ENCODE measurements around the gene GJB3.
"Not testable (repeated sequence)": the region's sequence is repeated elsewhere in the genome, so short reads cannot be mapped to it uniquely, and the experiment has no call there.

The GJB3 gene

DNA sequence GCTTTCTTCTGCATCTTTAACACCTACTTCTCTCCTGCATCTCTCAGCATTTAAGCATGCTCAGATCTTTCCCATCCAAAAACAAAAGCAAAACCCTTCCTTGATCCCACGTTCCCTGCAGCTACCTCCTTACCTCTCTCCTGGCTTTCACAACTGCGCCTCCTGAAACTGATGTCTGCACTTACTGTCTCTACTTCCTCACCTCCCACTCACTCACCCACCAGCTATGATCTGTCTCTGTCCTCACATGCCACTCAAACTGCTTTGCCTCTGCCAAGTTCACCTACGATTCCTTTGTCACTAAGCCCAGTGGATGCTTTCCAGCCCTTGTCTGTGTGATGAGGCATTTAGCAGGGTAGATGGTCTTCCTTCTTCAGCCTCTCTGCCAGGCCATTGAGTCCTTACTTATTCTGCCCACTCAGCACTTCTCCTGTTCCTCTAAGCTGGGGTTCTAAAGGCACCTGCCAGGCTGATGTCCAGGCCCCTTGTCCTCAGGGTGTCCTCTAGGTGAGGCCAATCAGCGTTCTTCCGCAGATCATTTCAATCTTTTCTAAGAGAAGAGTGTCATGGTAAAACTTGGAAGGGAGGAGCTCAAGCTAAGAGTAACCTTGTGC, 10.0 kb upstream of the GJB3 start:
- no peak for TF ChIP-seq CTCF (IDR thresholded peaks at IDR 0.05)
- peaks cover 0 to 3% of the 10 kb centered on the region in 2 donors for H3K27me3 ChIP-seq
- H3K4me3 ChIP-seq = no peak overlapping the region
- H3K4me1 ChIP-seq = no peaks in the 10 kb centered on the region
- no peaks in the 10 kb centered on the region for H3K9me3 ChIP-seq
- no peak overlapping the region for H3K27ac ChIP-seq
- no peak for DNase-seq
- H3K36me3 ChIP-seq = no peaks in the 10 kb centered on the region
- intact Hi-C loops (cut with DNase I; ENCODE audit: low total_unique reads) = loop anchor here (5.0 kb wide), 1 partner anchor 1746 kb away; no protein-coding TSS in a partner anchor

DNA sequence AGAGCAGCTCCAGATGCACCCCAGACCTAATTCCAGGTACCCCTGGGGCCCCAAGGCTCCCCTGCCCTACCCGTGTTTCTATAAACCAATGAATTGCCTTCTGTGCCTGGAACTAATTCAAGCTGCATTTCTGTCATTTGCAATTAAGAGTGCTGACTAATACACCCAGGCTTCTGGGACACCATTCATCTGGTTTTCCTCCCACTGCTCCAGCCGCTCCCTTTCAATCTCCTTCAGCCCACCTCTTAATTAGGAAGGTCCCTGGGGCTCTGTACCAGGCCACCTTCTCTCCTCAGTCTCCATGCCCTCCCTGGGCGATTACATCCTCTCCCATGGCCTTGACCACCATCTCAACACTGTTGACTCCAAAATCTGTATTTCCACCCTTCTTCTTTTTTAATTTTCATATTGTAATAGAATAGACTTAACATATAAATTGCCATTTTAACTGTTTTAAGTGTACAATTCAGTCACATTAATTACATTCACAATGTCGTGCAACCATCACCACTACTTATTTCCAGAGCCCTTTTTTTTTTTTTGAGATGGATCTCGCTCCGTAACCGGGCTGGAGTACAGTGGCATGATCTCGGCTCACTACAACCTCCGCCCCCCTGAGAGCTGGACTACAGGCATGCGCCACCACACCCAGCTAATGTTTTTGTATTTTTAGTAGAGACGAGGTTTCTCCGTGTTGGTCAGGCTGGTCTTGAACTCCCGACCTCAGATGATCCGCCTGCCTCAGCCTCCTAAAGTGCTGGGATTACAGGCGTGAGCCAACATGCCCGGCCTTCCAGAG, 9.2 kb upstream of the GJB3 start:
- Histone ChIP-seq H3K27me3 (peaks cover 0 to 5% of the 10 kb centered on the region in 2 donors), H3K27ac (no peak overlapping the region), H3K4me1 (no peaks in the 10 kb centered on the region), H3K4me3 (no peak overlapping the region), H3K9me3 (no peaks in the 10 kb centered on the region), H3K36me3 (no peaks in the 10 kb centered on the region)
- no peak for DNase-seq
- intact Hi-C loops (cut with DNase I; ENCODE audit: low total_unique reads) = loop anchor here (5.0 kb wide), 1 partner anchor 1746 kb away; no protein-coding TSS in a partner anchor
- TF ChIP-seq CTCF (IDR thresholded peaks at IDR 0.05) = no peak

GRCh38 chr1:34773114-34773513, 7.9 kb upstream of the GJB3 start:
- H3K9me3 ChIP-seq, H3K4me3 ChIP-seq, H3K36me3 ChIP-seq, H3K4me1 ChIP-seq, H3K27ac ChIP-seq, DNase-seq: not testable (repeated sequence)
- peaks cover 0 to 15% of the 10 kb centered on the region in 2 donors for H3K27me3 ChIP-seq
- intact Hi-C loops (cut with DNase I; ENCODE audit: low total_unique reads) = loop anchor here (5.0 kb wide), 1 partner anchor 1744 kb away; no protein-coding TSS in a partner anchor

DNA sequence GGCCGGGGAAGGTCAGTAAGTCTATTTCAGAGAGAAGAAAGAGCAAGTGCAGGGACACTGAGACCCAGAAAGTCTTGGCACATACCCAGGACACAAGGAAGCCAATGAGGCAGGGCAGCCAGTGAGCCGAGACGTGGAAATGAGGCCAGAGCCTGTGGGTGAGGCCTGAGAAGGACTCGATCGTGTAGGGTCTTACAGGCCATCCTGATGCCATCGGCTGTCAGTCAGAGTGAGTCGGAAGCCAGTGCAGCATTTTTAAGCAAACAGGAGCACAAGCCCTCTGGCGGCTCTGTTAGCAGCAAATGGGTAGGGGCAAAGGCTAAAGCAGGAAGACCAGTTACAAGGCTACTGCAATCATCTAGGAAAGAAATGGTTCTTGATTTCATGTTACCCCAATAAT, 6.1 kb upstream of the GJB3 start:
- Histone ChIP-seq H3K4me1 (no peaks in the 10 kb centered on the region), H3K27ac (no peak overlapping the region), H3K4me3 (no peak overlapping the region), H3K27me3 (peaks cover 0 to 17% of the 10 kb centered on the region in 2 donors), H3K36me3 (no peaks in the 10 kb centered on the region), H3K9me3 (no peaks in the 10 kb centered on the region)
- no peak for DNase-seq
- intact Hi-C loops (cut with DNase I; ENCODE audit: low total_unique reads) = loop anchor here (5.0 kb wide), 1 partner anchor 1742 kb away; no protein-coding TSS in a partner anchor
- TF ChIP-seq CTCF (IDR thresholded peaks at IDR 0.05) = no peak

DNA sequence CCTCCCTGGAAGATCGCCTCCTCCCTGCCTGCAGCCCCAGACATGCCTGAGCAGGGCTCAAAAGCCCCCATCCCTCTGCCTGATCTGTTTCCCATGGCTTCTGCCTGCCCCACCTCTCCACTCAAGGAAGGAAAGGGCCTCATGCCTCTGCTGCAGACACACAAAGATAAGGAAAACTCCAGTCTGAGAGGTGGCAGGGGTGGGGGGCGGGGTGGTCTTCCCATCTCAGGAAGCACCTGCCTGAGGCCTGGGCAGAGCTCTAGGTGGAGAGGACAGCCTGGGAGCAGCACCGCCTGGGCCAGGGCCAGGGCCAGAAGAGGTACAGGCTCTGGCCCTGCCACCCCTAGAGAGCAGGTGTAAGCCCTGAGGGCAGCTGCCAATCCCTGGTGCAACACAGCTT, 4.1 kb upstream of the GJB3 start:
- peaks cover 0 to 18% (median 13%) of the 10 kb centered on the region in 4 donors for H3K4me1 ChIP-seq
- H3K4me3 ChIP-seq = no peak overlapping the region
- H3K27ac ChIP-seq = no peak overlapping the region
- H3K27me3 ChIP-seq = peaks cover 7 to 36% of the 10 kb centered on the region in 2 donors
- intact Hi-C loops (cut with DNase I; ENCODE audit: low total_unique reads) = no loop called here
- no peaks in the 10 kb centered on the region for H3K36me3 ChIP-seq
- DNase-seq = no peak
- H3K9me3 ChIP-seq = no peaks in the 10 kb centered on the region
- no peak for TF ChIP-seq CTCF (IDR thresholded peaks at IDR 0.05)
